ENCODE data around the gene UBE2D2. TPM values are rescaled to one million over a fixed set of nuclear protein-coding genes. Genes with fewer than 3 reads are reported as not detected.
A peak's percentile ranks its signal among the peaks of the same experiment; 100 is the strongest.
"Not testable (repeated sequence)": the region's sequence is repeated elsewhere in the genome, so short reads cannot be mapped to it uniquely, and the experiment has no call there.

The UBE2D2 gene
- total and polyA plus RNA-seq, 11 donors = 84.6 to 148 (median 128) TPM

DNA sequence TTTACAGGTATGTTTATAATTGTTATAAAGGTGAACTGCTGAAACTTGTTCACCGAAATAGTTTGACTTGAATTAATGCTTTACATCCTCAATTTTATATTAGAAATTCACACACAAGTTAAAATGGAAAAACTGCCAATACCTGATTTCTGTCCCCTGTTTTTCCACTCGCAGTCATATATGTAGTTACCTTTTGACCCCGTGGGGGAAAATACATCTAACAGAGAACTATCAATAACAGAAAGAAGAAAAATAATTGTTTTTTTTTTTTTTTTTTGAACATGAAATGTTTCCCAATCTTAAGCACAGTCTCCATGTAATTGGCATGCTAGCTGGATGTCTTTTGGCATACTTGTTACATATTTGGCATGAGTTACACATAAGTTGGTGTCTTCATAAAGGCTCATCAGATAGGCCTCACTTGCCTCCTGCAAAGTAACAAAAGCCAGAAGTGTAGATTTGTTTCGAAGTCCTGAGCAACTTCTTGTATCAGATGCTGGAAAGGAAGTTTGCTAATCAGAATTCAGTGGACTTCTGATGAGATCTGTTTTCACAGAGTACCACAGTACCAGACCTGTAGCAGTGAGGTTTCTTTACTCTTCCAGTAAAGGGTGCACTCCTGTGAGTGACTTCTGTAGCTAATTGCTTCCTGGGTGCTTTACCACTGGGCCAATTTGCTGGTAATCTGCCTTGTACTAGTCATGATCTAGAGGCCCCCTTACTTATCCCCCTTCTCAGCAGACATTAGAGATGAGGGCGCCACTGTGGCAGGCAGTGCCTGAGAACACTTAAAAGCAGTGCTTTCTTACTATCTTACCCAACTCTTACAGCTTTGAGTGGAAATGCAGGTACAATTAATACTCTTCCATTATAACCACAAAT is 50.8 kb downstream of the UBE2D2 start:
- DNase-seq (no peak), ATAC-seq (peak in 2 of 4 donors; percentile 16 to 23)
- WGBS, 4 donors = 77 to 84% (median 81%) methylated on average over 5 of the region's 5 CpGs
- Histone ChIP-seq H3K9me3 (no peaks in the 10 kb centered on the region), H3K36me3 (peaks cover 0 to 74% (median 34%) of the 10 kb centered on the region in 9 donors), H3K27ac (no peak overlapping the region), H3K4me1 (peaks cover 0 to 25% (median 10%) of the 10 kb centered on the region in 12 donors), H3K4me3 (no peak overlapping the region), H3K27me3 (no peaks in the 10 kb centered on the region)
- intact Hi-C loops (cut with DNase I) = no loop called here
- no peak for TF ChIP-seq CTCF (IDR thresholded peaks at IDR 0.05)
- no peak for TF ChIP-seq POLR2A (IDR thresholded peaks at IDR 0.05)

DNA sequence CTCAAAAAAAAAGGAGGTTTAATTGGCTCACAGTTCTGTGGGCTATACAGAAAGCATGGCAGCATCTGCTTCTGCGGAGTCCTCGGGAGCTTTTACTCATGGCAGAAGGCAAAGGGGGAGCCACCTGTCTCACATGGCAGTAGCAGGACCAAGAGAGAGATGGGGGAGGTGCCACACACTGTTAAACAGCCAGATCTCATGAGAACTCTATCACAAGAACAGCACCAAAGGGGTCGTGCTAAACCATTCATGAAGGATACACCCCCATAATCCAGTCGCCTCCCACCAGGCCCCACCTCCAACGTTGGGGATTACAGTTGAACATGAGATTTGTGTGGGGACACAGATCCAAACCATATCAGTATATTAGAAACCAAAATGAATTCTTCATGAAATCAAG is 58.7 kb downstream of the UBE2D2 start:
- 73 to 80% (median 79%) methylated on average over 5 of the region's 5 CpGs for WGBS, 4 donors
- peaks cover 0 to 100% (median 89%) of the 10 kb centered on the region in 9 donors for H3K36me3 ChIP-seq

DNA sequence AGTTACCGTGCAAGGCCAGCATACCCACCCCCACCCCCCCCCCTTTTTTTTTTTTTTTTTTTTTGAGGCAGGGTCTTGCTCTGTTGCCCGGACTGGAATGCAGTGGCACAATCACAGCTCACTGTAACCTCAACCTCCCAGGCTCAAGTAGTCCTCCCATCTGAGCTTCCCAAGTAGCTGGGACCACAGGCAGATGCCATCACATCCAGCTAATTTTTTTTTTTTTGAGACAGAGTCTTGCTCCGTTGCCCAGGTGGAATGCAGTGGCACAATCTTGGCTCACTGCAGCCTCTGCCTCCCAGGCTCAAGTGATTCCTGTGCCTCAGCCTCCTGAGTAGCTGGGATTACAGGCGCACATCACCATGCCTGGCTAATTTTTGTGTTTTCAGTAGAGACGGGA is 64.3 kb downstream of the UBE2D2 start:
- WGBS, 4 donors = 80 to 94% (median 93%) methylated on average over 5 of the region's 5 CpGs
- H3K4me1 ChIP-seq; H3K27me3 ChIP-seq; H3K9me3 ChIP-seq; H3K4me3 ChIP-seq; H3K27ac ChIP-seq; ATAC-seq; DNase-seq; intact Hi-C loops (cut with DNase I): not testable (repeated sequence)
- H3K36me3 ChIP-seq = peaks cover 0 to 98% (median 90%) of the 10 kb centered on the region in 9 donors

More for the DNA sequence above, 58.7 kb downstream of the UBE2D2 start:
- no peak for TF ChIP-seq CTCF (IDR thresholded peaks at IDR 0.05)
- no peak for TF ChIP-seq POLR2A (IDR thresholded peaks at IDR 0.05)
- no peak for DNase-seq
- ATAC-seq = no peak
- intact Hi-C loops (cut with DNase I) = loop anchor here in 2 of 10 donors (5.0 kb wide), 2 partner anchors 193 to 357 kb away; no protein-coding TSS in a partner anchor
- no peaks in the 10 kb centered on the region for H3K27me3 ChIP-seq
- H3K27ac ChIP-seq = no peak overlapping the region
- H3K4me3 ChIP-seq = no peak overlapping the region
- peaks cover 0 to 9% (median 0%) of the 10 kb centered on the region in 12 donors for H3K4me1 ChIP-seq
- no peaks in the 10 kb centered on the region for H3K9me3 ChIP-seq

- H3K36me3 ChIP-seq = peaks cover 0 to 62% (median 46%) of the 10 kb centered on the region in 9 donors
- H3K9me3 ChIP-seq = no peaks in the 10 kb centered on the region
- H3K4me3 ChIP-seq = no peak overlapping the region
- ATAC-seq (no peak), DNase-seq (no peak)
- peaks cover 0 to 16% (median 7%) of the 10 kb centered on the region in 12 donors for H3K4me1 ChIP-seq
- intact Hi-C loops (cut with DNase I) = loop anchor here in 5 of 10 donors (5.0 to 10.0 kb wide), 5 partner anchors 61 to 524 kb away; no protein-coding TSS in a partner anchor
- TF ChIP-seq POLR2A (IDR thresholded peaks at IDR 0.05) (no peak), CTCF (IDR thresholded peaks at IDR 0.05) (no peak)
- H3K27ac ChIP-seq = no peak overlapping the region
- no peaks in the 10 kb centered on the region for H3K27me3 ChIP-seq
Measured at GRCh38 chr5:139630855-139631254, 69.7 kb downstream of the UBE2D2 start.

Data from heart left ventricle (tissue), 16 donors.